GM21526 (cell line): ENCODE results near the gene COBL.

Source experiments
- ATAC-seq: cut with Tn5 transposase; IDR thresholded peaks from one replicate; pipeline ENCODE4 v1.9.1; 2021; ENCODE audit warnings: moderate library complexity; ENCODE audit not compliant: unreplicated experiment, low FRiP score

The COBL gene

DNA sequence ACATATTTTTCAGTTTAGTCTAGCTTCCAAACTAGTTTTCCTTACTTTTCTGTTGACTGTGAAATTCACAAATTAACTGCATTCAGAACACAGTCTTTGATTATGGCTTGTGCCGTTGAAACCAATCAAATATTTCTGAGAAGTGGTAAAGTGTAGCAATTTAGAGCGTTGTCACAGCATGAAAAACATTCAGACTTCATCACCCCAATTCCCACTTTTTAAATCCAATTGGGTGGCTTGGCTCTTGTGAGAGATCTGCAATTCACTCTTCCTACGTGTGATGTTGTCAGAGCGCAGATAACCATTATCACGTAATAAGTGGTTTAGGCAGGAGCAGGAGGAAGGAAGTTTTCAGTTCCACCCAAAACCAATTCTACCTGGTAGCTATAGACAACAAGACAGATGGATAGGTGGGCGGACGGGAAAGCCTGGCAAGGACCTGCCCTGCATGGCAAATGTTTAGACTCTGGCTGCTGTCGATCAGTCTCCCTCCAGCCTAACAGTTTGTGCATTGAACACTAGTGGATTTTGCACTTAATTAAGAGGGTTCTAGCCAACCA is 8.9 kb downstream of the COBL start:
- no peak for ATAC-seq

DNA sequence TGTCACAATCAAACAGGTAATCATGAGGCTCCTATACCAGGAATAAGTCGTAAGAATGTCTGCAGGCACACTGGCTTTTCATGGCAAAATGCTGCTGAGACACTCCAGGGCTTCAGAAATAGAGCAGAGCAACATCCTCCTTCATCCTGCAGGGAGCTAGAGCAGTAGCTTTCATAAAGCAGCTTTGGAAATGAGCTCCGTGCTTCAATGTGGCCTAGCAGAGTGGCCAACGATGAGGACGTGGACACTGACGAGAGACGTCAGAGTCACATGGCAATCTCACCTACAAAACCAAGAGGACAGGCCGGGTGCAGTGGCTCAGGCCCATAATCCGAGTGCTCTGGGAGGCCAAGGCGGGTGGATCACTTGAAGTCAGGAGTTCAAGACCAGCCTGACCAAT is 9.8 kb downstream of the COBL start:
- no peak for ATAC-seq

DNA sequence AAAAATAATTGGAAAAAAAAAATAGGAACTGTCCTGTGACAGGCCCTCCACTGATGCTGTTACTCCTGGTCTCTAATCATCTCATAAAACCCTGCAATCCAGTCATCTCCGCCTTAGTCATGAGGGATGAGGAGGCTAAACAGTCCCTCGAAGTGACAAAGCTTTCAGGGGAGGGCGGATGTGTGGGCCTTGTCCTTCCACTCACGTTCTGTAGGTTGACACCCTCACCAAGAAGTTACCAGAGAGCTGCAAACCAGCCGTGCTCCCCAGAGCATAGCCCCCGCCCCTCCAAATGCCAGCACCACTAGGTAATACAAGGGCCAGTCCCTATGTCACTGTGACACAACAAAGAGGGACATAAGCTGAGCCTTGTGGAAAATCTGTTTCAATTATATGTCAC is 11.9 kb downstream of the COBL start:
- no peak for ATAC-seq

DNA sequence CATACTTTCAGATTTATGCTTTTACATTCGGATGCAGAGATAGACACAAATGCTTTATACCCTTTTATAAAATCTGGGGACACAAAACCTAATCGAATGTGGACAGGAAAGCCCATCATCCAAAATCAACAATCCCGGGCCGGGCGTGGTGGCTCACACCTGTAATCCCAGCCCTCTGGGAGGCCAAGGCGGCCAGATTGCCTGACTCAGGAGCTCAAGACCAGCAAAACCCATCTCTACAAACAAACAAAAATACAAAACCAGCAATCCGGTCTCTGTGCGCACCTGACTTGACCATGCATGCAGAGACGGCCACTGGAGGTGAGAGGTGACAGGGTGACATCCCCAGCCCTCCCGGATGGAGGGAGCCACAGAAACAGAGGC is 13.5 kb downstream of the COBL start:
- ATAC-seq: no peak

DNA sequence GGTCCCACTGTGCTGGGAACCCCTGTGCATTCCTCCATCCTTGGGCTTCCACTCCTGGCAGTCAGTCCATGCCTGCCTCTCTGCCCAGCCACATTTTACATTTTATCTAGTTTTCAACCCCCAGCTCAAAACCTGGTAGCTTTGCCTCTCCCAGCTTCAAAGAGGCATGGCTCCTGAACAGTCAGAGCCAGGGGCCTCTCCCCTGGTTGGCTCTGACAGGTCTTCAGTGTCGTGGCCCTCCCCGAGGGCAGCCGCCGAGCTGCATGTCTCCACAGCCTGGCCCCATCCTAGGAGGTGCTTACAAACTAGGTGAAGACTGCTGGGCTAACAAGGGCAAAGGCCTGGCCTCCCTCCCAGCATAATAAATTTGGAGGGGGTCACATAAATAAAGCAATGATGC is 14.8 kb downstream of the COBL start:
- ATAC-seq: no peak

DNA sequence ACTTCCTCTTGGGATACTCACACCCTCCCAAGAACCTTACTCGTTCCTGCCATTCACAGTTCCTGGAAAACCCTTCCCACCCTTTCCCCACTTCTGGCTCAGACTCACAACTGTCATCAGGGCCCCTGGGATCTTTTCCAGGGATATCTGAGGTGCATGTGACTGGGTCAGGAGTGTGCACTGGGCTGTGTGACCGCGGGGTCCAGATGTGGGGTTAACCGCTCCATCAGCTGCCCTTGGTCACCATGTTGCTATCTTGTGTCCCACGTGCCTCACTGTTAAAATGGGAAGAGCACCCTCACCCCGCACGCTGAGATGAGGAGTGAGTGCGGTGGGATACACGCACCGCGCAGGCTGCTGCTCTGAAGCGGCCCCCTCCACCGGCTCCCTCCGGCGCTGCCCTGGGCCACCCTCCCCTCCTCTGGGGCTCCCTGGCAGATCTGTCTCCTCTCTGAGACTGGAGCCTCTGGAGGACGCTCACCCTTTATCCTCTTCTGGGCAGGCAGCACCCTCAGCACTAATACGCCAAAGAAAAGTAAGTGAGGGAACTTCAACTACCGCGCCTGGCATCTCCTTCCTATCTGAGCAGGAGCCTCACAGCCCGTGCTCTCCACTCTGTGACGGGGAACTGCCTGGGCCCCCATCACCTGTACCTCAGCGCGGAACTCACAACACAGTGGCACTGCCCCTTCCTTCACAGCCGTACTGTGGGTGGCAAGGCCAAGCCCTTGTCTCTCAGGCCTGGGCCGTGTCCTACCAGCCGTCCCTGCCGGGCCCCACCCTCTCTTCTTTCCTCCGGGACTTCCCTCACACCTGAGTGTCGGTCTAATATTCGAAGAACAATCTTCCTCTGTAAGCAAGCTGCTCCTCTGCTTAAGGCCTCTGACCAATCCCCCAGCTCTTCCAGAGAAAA is 15.6 kb downstream of the COBL start:
- no peak for ATAC-seq

DNA sequence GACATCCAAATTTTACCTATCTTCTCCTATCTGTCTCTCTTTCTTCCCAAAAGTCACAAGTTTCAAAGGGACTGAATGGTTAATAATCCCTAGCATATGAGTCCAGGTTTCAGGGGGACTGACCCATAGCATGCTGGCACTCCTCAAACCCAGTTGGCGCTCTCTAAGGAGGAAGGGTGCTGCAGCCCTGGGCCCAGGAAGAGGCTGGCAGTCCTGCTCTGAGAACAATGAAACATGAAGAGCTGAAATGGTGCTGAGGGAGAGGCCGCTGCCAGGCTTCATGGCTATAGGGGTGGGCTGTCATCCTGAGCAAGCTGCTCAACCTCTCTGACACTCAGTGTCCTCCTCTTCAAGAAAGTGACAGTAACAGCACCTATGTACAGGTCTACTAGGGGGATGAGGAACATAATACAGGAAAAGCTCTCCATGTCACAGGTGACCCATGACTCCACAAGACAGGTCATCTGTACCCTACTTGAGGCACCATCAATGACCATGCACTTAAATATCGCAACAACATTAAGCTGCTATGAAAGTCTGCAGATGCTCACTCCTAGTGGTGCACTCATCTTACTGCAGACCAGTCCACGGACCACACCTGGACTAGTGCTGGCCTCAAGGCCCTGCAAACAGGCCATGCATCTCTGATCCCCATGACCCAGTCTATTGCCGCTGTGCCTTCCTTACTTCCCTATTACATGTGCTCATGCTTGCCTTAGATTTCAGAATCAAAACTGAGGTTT is 17.0 kb downstream of the COBL start:
- ATAC-seq: no peak

DNA sequence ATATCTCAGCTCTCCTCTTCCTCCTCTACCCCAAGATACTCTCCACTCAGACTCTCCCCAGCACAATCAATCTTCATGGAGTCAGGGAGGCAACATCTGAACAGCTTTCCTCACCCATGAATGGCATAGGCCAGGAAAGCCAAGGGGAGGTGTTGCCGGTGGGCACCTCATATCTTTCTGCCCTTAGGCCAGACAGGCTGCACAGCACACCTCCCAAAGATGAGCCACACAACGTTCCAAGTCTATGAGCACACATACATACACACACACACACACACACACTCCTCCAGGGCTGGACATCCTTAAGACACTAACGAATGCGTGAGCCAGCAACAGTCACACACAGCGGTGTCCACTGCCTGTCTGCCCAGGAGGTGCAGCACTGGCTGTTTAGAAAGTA is 17.7 kb downstream of the COBL start:
- no peak for ATAC-seq

DNA sequence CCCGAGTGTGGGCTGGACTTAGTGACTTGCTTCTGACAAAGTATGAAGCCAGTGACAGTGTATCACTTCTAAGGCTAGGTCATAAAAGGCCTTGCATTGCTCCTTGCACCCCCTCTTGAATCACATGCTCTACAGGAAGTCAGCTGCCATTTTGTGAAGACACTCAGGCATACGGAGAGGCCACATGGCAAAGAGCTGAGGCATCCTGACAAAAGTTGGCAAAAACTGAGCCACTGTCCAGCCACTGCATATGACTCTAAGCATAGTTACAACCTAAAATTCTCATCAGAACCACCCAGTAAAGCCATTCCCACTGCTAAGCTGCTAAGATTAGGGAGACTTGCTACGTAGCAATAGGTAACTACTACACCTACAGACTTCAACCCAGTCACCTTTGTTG is 18.6 kb downstream of the COBL start:
- ATAC-seq: no peak

DNA sequence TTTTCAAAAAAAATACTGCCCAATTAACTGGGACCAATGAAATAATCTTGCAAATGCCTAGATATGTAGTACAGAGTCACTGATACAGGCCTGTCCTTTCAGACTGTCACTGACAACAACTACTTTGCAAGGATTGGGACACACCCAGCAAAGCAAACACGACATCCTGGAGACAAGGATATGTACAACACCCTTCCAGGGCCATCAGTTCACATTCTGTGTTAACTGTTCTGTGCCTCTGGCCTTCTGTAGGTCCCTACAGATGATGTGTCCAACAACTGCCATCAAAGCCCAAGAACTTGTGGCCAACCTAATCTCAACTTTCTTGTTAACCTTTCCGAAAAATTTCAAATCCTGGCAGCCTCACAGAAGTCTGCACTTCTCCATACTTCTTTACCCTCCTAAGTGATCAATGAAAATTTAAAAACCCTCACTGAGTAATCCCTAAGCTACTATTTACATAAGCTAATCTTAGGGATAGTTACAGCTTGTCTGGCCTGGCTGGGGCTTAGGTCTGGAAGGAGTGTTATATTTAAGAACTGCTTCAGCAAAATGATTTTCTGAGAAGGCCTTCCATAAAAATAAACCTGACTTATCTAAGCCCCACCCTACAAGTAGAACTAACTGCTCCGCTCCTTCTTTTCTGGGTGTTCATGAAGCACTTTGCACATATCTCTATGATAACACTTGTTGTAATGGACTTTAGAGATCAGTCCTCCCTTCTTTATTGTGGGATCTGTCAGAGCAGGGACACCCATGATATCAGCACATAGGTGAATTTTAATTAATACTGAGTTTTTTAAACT is 21.0 kb downstream of the COBL start:
- ATAC-seq: no peak

DNA sequence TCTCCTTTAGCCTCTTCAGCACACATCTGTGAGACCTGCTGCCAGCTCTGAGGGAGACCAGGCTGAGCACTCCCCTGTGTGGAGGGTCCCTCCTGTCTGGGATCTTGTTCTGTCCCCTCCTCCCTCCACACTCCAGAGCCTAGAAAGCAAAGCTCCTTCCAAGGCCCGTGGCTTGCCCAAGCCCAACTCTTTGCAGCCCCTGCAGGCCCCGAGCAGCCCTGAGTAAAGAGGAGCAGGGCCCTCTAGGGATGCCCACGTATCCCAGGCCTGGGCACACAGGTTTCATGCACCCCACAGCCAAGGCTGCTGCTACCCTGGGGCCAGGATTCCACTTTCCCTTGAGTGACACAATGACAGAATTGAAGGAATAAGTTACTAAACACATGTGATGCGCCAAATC is 24.0 kb downstream of the COBL start:
- ATAC-seq: no peak

DNA sequence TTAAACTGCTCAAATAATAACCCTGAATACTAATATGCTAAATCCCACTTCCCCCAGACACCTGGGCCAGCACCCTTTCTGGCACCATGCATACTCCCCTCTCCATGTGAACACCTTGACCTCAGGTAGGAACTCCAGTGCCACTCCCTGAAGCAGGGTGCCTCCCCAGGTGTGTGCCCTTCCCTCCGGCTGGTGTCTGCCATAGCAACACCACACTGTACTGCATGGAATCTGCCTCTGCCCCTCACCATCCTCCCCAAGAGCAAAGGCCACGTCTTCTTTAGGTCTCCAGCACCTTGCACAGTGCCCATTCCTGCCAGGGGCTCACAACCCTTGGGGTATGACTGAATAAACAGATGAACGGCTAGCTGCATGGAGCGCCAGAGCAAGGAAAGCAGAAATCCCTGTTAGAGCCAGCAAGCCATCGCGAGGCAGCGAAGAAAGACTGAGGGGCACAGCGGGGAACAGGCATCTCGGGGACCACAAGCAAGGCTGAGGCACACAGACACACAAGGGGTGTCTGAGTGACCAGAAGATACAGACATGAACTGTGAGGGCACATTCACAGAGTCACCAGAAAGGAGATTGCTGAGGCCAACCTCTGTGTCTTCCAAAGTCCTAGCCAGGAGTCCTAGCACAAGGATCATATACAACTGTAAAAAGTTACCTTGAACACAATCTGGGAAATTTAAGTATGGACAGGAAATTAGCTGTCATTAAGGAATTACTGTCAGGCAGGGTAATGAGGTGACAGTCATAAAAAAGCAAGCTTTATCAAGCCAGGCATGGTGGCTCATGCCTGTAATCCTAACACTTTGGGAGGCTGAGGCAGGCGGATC is 25.7 kb downstream of the COBL start:
- ATAC-seq: no peak

DNA sequence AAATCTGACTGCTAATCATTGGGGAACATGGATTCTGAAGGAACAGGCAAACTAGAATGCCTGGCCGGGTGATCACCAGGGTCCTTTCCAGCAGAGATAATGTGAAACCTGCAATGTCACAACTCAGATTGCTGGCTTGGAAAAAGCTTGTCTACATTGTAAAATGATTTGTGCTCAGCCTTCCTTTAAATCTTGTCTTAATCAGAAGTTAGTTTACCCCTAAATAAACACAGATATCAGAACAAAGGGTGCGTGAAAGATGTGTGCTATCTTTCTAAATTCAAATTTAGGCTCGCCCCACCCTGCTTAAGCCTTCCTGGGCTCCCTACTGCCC is 26.3 kb downstream of the COBL start:
- ATAC-seq: no peak

DNA sequence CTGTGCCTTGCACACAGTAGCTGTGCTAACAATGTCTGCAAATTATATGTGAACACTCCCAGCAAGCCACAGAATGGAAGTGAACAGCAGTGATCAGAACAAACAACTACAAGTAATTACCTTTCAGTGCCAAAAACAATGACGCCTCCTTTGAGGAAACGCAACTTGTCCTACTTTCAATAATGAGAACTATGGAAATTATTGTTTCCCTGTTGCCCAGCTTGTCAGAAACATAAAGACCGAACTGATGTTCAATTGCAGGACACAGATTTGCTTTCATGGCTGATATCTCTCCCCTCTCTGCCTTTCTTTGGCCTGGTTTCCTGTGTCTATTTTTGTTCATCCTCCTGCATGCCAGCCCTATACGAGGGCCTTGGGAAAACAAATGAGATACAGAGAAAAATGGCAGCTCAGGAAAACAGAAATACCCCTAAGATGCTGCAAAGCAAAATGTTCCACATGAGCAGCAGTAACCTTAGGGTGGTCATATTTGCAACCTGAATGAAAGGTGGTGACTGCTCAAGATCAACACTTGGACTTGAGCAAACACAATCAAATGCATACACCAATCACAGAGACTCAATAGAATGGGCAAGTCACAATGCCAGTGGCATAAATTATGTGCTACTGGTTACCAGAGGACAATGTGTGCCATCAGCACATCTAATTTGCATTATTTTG is 26.8 kb downstream of the COBL start:
- no peak for ATAC-seq

DNA sequence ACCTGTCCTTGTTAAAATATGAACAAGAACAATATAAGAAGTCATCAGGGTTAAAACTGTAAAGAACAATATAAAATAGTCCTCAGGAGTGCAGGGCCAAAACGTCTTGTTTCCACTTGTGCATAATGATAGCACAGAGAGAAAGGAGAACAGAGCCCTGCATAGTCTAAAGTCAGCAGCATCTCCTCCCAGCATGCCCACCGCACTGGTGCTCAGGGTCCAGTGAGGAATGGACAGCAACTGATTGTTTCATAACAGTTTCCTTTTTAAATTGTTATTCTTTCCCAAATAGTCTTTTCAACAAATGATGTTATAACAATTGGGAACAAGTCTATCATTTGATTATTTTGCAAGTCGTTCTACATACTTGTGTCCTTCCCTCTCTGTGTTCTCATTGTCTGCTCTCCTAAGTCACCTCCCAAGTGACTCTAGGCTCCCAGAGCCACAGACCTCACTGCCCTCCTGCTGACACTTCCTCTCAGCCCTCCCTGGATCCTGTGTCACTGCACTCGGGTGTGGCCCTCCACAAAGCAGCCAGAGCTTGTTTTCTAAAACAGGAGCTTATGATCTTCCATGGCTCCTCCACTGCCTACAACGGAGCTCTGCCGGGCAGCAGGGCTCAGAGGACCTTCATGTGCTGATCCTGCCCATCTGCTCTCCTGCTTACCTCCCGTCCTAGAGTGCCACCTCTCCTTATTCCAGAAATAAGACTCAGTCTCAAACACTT is 27.6 kb downstream of the COBL start:
- no peak for ATAC-seq

DNA sequence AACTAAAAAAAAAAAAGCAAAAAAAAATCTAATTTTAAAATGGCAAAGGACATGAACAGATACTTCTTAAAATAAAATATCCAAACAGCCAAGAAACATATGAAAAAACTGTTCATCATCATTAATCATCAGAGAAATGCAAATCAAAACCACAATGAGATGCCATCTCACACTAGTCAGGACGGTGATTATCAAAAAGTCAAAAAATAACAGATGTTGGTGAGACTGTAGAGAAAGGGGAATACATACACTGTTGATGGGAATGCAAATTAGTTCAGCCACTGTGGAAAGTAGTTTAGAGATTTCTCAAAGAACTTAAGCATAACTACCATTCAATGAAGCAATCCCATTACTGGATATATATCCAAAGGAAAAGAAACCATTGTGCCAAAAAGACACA is 30.2 kb downstream of the COBL start:
- ATAC-seq: no peak

DNA sequence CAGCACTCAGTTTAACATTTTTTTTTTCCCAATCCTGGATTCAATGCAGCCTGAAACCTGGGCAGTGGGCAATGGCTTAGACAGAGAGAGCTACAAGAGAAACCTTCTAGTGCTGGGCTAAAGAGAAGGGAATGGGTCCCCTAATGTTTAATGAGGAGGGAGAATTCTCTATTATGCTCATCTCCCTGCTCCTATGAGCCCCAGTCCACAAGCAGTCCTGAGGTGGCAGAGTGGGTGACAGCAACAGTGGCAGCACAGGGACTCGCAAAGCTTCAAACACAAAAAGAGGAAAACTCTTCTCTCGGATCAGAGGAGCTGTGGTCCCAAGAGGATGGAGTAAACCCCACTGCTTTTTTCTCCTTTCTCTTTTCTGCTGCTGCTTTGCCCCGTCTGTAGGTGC is 36.5 kb downstream of the COBL start:
- ATAC-seq: no peak

DNA sequence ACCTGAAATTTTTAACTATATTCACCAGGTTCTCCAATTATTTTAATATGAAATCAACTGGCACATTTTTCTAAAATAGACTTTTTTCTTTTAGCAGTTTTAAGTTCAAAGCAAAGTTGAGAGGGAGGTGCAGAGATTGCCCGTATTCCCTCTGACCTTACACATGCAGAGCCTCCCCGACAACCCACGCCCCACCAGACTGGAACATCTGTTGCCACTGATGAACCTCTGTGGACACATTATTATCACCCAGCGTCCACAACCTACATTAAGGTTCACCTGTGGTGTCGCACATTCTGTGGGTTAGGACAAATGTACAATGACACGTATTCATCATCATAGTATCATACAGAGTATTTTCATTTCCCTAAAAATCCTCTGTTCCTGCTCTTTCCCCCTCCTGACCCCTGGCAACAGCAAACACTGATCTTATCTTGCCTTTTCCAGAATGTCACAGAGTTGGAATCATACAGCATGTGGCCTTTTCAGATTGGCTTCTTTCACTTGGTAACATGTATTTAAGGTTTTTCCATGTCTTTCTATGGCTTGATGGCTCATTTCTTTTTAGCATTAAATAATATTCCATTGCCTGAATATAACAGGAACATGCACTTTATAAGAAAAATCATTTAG is 37.1 kb downstream of the COBL start:
- no peak for ATAC-seq
